GM12878 (cell line): Measurements from ENCODE around the gene TFB1M. TPM values are rescaled to one million over a fixed set of nuclear protein-coding genes. Genes with fewer than 3 reads are reported as not detected.
A peak's percentile ranks its signal among the peaks of the same experiment; 100 is the strongest.

Source experiments
- BRCA1 ChIP-seq: IDR thresholded peaks from 2 replicates; pipeline ENCODE4 v1.6.1; 2011; ENCODE audit warnings: low read depth, low read length, improper control_type of control experiment
- EED ChIP-seq: sonication (generic); IDR thresholded peaks from 2 replicates; pipeline ENCODE4 v1.6.1; 2016; ENCODE audit warnings: antibody characterized with exemption, low read depth
- EGR1 ChIP-seq, 2 experiments: IDR thresholded peaks; 1 replicate in 1 of 2; 2 replicates in 1 of 2; pipeline ENCODE4 v1.6.1; 2011 to 2012; ENCODE audit warnings: low read depth in 2 of 2, low read length in 2 of 2, borderline replicate concordance in 1 of 2, mild to moderate bottlenecking in 1 of 2, moderate library complexity in 1 of 2
- MEF2B ChIP-seq: fragments of 450-650 bp; IDR thresholded peaks from 2 replicates; pipeline ENCODE4 v1.6.1; 2018; ENCODE audit warnings: mild to moderate bottlenecking, moderate library complexity; ENCODE audit not compliant: partially characterized antibody, poor library complexity, severe bottlenecking
- NFIC ChIP-seq: IDR thresholded peaks from 2 replicates; pipeline ENCODE4 v1.6.1; 2012; ENCODE audit warnings: low read depth, mild to moderate bottlenecking, inconsistent platforms, low read length, moderate library complexity
- NR2C2 ChIP-seq: IDR thresholded peaks from 2 replicates; pipeline ENCODE4 v1.6.1; 2011; ENCODE audit warnings: borderline replicate concordance, low read depth; ENCODE audit not compliant: control insufficient read depth, insufficient read length
- RFX5 ChIP-seq: IDR thresholded peaks from 2 replicates; pipeline ENCODE4 v1.6.1; 2011; ENCODE audit warnings: low read depth, low read length, improper control_type of control experiment
- RUNX3 ChIP-seq: IDR thresholded peaks from 2 replicates; pipeline ENCODE4 v1.6.1; 2012; ENCODE audit warnings: low read length, inconsistent platforms
- SIX5 ChIP-seq: IDR thresholded peaks from 2 replicates; pipeline ENCODE4 v1.6.1; 2011; ENCODE audit warnings: mild to moderate bottlenecking, low read depth, low read length, moderate library complexity; ENCODE audit not compliant: severe bottlenecking
- ZNF24 ChIP-seq: fragments of 450-650 bp; IDR thresholded peaks from 2 replicates; pipeline ENCODE4 v1.6.1; 2017; ENCODE audit warnings: antibody characterized with exemption, mild to moderate bottlenecking
- polyA plus RNA-seq, 11 experiments: library from polyadenylated mRNA; depleted of rRNA in 4 of 11; unstranded in 6 of 11; stranded (reverse) in 5 of 11; fragments of >200 nt; fragmentation: Nextera tagmentation in 4 of 11; fragmentation: Illumina TruSeq in 1 of 11; extraction: Ambion mirVana in 4 of 11; extraction: Trizol in 1 of 11; gene quantifications; 1 replicate in 1 of 11; 2 replicates in 10 of 11; pipeline versions ENCODE4 v1.2.1 to v1.2.3, GENCODE V29; 2011 to 2016; ENCODE audit warnings: inconsistent platforms in 2 of 11, missing spikeins in 2 of 11, low read depth in 1 of 11
- total RNA-seq, 4 experiments: library from RNA; depleted of rRNA in 3 of 4; stranded (reverse); fragments of >200 nt in 3 of 4; fragmentation: Illumina TruSeq in 1 of 4; extraction: Trizol in 1 of 4; gene quantifications; 2 replicates each; pipeline versions ENCODE4 v1.2.1 to v1.2.3, GENCODE V29; 2013 to 2021
- TF ChIP-seq, protein P1 (sequence below): fragments of 450-650 bp; IDR thresholded peaks from 2 replicates; pipeline ENCODE4 v1.6.1; 2016; ENCODE audit warnings: mild to moderate bottlenecking, moderate library complexity, borderline replicate concordance
- TF ChIP-seq, protein P2 (sequence below): IDR thresholded peaks from 2 replicates; pipeline ENCODE4 v1.6.1; 2011; ENCODE audit warnings: mild to moderate bottlenecking, low read depth, low read length, moderate library complexity; ENCODE audit not compliant: insufficient replicate concordance
- TF ChIP-seq, protein P3 (sequence below): fragments of 450-650 bp; IDR thresholded peaks from 2 replicates; pipeline ENCODE4 v1.6.1; 2017; ENCODE audit warnings: mild to moderate bottlenecking, moderate library complexity
- TF ChIP-seq, protein P4 (sequence below): fragments of 450-650 bp; formaldehyde crosslinking; IDR thresholded peaks from 2 replicates; pipeline ENCODE4 v1.4.0; 2020; ENCODE audit warnings: mild to moderate bottlenecking, moderate library complexity

TFB1M gene
- total and polyA plus RNA-seq, 10 of the 15 experiments (the other 5 are each of a cell fraction or from before 2014, with no cell fraction given): 29.9 to 117 (median 41.3) TPM

DNA sequence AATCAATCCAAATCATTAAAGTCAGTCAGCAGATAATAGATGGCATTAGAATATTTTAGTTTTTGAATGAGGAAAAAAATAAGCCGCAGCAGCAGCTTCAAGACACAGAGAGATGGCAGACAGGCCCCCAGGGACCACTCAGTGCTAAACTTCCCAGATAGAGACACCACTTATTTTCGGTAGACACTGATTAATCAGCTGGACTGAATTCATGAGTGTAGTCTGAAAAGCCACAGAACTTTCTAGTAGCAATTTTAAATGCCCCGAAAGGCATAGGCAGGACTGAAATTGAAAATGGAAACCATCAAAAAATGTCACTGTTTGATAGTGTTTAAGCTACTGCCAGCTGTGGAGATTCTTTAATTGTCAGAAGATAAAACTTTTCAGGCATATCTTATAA, 53.6 kb downstream of the TFB1M start (continued):
- TF ChIP-seq, protein P1, sequence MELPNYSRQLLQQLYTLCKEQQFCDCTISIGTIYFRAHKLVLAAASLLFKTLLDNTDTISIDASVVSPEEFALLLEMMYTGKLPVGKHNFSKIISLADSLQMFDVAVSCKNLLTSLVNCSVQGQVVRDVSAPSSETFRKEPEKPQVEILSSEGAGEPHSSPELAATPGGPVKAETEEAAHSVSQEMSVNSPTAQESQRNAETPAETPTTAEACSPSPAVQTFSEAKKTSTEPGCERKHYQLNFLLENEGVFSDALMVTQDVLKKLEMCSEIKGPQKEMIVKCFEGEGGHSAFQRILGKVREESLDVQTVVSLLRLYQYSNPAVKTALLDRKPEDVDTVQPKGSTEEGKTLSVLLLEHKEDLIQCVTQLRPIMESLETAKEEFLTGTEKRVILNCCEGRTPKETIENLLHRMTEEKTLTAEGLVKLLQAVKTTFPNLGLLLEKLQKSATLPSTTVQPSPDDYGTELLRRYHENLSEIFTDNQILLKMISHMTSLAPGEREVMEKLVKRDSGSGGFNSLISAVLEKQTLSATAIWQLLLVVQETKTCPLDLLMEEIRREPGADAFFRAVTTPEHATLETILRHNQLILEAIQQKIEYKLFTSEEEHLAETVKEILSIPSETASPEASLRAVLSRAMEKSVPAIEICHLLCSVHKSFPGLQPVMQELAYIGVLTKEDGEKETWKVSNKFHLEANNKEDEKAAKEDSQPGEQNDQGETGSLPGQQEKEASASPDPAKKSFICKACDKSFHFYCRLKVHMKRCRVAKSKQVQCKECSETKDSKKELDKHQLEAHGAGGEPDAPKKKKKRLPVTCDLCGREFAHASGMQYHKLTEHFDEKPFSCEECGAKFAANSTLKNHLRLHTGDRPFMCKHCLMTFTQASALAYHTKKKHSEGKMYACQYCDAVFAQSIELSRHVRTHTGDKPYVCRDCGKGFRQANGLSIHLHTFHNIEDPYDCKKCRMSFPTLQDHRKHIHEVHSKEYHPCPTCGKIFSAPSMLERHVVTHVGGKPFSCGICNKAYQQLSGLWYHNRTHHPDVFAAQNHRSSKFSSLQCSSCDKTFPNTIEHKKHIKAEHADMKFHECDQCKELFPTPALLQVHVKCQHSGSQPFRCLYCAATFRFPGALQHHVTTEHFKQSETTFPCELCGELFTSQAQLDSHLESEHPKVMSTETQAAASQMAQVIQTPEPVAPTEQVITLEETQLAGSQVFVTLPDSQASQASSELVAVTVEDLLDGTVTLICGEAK: no peak
- no peak for TF ChIP-seq RFX5
- peak; percentile 90 for TF ChIP-seq MEF2B
- TF ChIP-seq NFIC: no peak
- TF ChIP-seq BRCA1: no peak
- TF ChIP-seq, protein P2, sequence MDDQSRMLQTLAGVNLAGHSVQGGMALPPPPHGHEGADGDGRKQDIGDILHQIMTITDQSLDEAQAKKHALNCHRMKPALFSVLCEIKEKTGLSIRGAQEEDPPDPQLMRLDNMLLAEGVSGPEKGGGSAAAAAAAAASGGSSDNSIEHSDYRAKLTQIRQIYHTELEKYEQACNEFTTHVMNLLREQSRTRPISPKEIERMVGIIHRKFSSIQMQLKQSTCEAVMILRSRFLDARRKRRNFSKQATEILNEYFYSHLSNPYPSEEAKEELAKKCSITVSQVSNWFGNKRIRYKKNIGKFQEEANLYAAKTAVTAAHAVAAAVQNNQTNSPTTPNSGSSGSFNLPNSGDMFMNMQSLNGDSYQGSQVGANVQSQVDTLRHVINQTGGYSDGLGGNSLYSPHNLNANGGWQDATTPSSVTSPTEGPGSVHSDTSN: peak; percentile 40
- TF ChIP-seq EGR1 (IDR thresholded peaks at IDR 0.05; ENCODE audit: borderline replicate concordance in 1 of 2, low read depth in 2 of 2, low read length in 2 of 2): no peak
- TF ChIP-seq ZNF24: 0 out of 2 replicates have a peak, but pooled peaks have one; percentile 16
- TF ChIP-seq, protein P3, sequence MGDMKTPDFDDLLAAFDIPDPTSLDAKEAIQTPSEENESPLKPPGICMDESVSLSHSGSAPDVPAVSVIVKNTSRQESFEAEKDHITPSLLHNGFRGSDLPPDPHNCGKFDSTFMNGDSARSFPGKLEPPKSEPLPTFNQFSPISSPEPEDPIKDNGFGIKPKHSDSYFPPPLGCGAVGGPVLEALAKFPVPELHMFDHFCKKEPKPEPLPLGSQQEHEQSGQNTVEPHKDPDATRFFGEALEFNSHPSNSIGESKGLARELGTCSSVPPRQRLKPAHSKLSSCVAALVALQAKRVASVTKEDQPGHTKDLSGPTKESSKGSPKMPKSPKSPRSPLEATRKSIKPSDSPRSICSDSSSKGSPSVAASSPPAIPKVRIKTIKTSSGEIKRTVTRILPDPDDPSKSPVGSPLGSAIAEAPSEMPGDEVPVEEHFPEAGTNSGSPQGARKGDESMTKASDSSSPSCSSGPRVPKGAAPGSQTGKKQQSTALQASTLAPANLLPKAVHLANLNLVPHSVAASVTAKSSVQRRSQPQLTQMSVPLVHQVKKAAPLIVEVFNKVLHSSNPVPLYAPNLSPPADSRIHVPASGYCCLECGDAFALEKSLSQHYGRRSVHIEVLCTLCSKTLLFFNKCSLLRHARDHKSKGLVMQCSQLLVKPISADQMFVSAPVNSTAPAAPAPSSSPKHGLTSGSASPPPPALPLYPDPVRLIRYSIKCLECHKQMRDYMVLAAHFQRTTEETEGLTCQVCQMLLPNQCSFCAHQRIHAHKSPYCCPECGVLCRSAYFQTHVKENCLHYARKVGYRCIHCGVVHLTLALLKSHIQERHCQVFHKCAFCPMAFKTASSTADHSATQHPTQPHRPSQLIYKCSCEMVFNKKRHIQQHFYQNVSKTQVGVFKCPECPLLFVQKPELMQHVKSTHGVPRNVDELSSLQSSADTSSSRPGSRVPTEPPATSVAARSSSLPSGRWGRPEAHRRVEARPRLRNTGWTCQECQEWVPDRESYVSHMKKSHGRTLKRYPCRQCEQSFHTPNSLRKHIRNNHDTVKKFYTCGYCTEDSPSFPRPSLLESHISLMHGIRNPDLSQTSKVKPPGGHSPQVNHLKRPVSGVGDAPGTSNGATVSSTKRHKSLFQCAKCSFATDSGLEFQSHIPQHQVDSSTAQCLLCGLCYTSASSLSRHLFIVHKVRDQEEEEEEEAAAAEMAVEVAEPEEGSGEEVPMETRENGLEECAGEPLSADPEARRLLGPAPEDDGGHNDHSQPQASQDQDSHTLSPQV: no peak
- TF ChIP-seq NR2C2: no peak
- TF ChIP-seq SIX5: no peak
- TF ChIP-seq RUNX3: peak; percentile 31; the same call in 1 of the 2 replicates
- TF ChIP-seq, protein P4, sequence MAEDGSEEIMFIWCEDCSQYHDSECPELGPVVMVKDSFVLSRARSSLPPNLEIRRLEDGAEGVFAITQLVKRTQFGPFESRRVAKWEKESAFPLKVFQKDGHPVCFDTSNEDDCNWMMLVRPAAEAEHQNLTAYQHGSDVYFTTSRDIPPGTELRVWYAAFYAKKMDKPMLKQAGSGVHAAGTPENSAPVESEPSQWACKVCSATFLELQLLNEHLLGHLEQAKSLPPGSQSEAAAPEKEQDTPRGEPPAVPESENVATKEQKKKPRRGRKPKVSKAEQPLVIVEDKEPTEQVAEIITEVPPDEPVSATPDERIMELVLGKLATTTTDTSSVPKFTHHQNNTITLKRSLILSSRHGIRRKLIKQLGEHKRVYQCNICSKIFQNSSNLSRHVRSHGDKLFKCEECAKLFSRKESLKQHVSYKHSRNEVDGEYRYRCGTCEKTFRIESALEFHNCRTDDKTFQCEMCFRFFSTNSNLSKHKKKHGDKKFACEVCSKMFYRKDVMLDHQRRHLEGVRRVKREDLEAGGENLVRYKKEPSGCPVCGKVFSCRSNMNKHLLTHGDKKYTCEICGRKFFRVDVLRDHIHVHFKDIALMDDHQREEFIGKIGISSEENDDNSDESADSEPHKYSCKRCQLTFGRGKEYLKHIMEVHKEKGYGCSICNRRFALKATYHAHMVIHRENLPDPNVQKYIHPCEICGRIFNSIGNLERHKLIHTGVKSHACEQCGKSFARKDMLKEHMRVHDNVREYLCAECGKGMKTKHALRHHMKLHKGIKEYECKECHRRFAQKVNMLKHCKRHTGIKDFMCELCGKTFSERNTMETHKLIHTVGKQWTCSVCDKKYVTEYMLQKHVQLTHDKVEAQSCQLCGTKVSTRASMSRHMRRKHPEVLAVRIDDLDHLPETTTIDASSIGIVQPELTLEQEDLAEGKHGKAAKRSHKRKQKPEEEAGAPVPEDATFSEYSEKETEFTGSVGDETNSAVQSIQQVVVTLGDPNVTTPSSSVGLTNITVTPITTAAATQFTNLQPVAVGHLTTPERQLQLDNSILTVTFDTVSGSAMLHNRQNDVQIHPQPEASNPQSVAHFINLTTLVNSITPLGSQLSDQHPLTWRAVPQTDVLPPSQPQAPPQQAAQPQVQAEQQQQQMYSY (CRISPR knock-in tag): no peak
- TF ChIP-seq EED: no peak
